Measurements from ENCODE around the gene TIGD4.
A peak's percentile ranks its signal among the peaks of the same experiment; 100 is the strongest.

Gene TIGD4

GRCh38 chr4:152779513-152780266 lies at the start of gene TIGD4, which contains the start of gene ARFIP1:
TIGD4 (minus strand) TSS chr4:152779730; CDS start chr4:152771004, 8,726 bp downstream.
ARFIP1 (plus strand) TSS chr4:152779954; CDS start chr4:152829634, 49,680 bp downstream.
- peak; percentile 87 for DNase-seq

- no peak for DNase-seq
These were observed 48.6 kb upstream of the TIGD4 start for GRCh38 chr4:152828122-152828521.

DNA sequence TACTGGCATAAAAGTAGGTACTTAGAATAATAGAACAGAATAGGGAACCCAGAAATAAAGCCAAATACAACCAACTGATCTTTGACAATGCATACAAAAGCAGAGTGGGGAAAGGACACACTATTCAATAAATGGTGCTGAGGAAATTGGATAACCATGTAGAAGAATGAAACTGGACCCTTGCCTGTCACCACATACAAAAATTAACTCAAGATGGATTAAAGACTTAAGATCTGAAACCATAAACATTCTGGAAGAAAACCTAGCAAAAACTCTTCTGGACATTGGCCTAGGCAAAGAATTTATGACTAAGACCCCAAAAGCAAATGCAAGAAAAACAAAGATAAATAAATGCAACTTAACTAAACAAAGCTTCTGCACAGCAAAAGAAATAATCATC lies 45.8 kb upstream of the TIGD4 start:
- DNase-seq = no peak

DNA sequence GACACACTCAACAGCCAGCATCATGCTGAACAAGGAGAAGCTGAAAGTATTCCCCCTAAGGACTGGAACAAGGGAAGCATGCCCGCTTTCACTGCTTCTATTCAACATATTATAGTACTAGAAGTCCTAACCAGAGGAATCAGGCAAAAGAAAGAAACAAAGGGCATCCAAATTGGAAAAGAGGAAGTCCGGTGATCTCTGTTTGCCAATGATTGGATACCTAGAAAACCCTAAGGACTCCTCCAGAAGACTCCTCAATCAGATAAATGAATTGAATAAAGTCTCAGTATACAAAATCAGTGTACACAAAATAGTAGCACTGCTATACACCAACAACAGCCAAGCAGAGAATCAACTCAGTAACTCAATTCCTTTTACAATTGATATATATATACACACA lies 45.0 kb upstream of the TIGD4 start:
- DNase-seq = no peak

GRCh38 chr4:152822323-152822722 lies 42.8 kb upstream of the TIGD4 start:
- no peak for DNase-seq

DNA sequence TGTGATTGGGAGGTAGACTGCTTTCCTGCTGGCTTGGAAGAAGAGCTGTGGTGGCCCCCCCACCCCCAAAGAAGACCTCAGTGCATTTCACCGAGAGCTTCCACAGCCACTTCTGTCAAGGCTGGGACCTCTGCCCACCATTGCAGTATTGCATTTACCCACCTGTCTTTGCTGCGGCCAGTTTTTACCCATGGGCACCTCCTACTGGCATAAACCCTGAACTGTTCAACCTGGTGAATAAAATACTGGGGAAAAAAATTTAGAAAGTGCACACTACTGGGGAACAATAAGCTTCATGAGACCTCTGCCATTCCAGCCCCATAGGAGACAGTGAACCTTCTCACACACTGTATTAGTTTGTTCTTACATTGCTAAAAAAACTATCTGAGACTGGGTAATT lies 40.5 kb upstream of the TIGD4 start:
- no peak for DNase-seq

DNA sequence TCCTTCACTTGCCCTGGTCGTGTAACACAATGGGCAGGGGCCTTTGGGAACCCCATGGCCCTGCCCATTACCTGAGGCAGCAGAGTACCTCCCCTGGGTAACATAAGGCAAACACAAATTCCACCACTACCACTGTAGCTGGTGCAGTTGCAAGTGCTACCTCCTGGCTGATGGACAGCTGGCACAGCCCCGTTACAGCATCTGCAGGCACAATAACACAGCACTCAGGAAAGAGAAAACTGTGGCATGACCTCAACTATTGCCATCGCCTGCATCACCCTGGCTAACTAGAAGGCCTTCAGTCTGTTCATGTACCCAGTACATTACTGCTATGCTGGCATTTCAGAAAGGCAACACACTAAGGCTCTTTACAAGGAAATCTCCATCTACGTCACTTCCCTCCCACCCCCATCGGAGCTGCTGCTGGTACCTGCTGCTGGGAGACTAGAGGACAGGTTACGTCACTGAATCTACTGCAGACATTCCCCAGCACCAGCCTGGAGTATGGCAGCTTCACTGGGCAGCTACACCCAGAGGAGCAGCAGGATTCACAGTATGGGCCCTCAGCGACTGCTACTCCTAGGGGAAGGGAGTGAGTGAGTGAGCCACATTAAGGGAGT lies 39.6 kb upstream of the TIGD4 start:
- no peak for DNase-seq

DNA sequence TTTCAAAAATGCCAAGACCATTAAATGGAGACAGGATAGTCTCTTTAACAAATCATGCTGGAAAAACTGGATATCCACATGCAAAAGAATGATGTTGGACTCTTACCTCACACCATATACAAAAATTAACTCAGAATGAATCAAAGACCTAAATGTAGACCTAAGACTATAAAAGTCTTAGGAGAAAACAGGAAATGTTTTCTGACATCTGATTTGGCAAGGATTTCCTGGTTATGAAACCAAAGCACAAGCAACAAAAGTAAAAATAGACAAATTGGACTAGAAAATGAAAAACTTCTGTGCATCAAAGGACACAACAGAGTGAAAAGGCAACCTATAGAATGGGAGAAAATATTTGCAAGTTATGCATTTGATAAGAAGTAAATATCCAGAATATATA lies 37.8 kb upstream of the TIGD4 start:
- no peak for DNase-seq

- DNase-seq = no peak
These were observed 35.5 kb upstream of the TIGD4 start for GRCh38 chr4:152815078-152815477.

DNA sequence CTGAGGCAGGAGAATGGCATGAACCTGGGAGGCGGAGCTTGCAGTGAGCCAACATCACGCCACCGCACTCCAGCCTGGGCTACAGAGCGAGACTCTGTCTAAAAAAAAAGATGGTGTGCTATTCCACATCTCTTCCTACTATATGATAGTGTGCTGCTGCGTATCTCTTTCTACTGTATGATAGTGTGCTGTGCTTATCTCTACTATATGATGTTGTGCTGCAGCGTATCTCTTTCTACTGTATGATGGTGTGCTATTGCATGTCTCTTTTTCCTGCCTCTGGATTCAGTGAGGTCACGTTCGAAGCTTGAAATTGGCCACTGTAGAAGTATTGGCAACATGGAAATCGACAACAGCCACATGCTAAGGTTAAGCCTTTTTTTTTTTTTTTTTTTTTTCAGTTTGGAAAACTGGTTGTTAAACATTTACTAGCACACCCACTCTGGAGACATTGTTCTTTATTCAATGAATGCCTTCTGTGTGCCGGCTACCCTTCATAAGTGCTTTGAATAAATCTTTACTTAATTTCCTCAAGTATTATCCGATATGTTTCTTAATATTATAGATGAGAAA lies 31.3 kb upstream of the TIGD4 start:
- no peak for DNase-seq

DNA sequence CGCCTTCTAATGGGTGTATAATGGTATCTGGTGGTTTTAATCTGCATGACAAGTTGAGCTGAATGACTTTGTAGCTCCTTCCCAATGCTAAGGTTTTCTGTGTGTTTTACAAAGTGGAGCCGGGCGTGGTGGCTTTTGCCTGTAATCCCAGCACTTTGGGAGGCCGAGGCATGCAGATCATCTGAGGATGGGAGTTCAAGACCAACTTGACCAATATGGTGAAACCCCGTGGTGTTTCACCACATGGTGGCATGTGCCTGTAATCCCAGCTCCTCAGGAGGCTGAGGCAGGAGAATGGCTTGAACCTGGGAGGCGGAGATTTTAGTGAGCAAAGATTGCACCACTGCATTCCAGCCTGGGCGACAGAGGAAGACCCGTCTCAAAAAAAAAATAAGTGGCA lies 29.1 kb upstream of the TIGD4 start:
- no peak for DNase-seq

GRCh38 chr4:152807294-152807829 lies 27.8 kb upstream of the TIGD4 start:
- peak; percentile 71 for DNase-seq

DNA sequence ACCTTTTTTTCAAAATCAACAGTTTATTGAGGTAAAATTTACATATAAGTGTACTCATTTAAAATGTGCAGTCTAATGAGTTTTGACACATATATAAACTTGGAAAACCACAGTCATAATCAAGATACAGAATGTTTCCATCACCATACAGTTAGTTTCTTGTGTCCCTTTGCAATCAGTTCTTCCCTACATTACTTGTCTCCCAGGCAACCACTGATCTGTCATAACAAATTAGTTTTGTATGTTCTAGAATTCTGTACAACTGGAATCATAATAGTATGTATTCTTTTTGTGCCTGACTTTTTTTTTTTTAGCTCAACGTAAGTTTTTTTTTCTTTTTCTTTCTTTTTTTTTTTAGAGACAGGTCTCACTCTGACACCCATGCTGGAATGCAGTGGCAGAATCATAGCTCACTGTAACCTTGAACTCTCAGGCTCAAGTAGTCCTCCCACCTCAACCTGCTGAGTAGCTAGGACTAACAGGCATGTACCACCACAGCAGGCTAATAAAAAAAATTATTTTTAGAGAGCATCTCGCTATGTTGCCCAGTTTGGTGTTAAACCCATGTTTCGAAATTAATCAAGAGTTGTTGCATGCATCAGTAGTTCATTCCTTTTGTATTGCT lies 27.1 kb upstream of the TIGD4 start:
- DNase-seq = no peak

GRCh38 chr4:152805818-152806217 lies 26.3 kb upstream of the TIGD4 start:
- DNase-seq = no peak

DNA sequence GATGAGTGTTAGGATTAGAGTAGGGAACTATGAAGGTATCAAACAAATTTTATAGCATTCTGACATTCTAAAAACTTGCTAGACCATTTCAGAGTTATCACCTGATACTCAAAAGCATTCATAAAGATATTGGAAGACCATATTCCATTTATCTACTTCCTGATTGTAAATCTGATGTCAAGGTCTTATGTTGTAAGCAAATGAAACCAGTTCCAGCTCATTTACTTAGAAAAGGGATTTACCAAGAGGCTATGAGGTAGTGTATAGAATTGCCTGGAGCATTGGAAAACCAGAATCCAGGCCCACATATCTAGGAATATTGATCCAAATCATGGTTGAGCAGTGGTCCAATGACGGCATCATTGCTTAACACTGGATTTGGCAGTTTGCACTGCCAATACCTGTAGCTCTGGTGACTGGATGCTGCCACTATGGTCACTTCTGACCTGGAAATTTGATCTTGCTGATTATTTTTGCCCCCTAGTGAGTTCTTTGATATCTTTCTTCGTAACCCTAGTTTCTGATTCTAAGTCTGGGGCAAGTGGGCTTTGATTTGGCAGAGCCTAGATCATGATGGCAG lies 25.6 kb upstream of the TIGD4 start:
- no peak for DNase-seq

GRCh38 chr4:152803541-152803940 lies 24.0 kb upstream of the TIGD4 start:
- no peak for DNase-seq

- DNase-seq = no peak
These were observed 16.4 kb upstream of the TIGD4 start for GRCh38 chr4:152795891-152796290.

DNA sequence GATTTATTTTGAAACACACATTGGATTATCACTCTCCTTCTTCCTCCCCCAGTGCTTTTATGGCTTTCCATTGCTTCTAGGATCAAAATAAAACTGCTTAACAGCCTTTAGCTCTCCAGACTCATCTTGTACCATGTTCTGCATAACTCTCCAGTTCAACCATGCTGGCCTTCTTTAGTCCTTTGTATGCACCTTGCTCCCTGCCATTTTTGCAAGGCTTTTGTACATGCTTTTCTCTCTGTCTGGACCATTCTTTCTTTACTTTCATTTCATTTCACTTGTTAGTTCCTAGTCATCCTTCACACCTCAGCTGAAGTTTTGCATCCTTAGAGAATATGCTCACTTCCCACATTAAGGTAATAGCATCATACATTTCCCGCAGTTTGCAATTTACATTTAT lies 7.1 kb upstream of the TIGD4 start:
- no peak for DNase-seq

- no peak for DNase-seq
These were observed 6.4 kb upstream of the TIGD4 start for GRCh38 chr4:152785639-152786615.

- DNase-seq = peak; percentile 24
These were observed 5.2 kb upstream of the TIGD4 start for GRCh38 chr4:152784490-152785350.

- DNase-seq = peak; percentile 1
These were observed 793 bp upstream of the TIGD4 start for GRCh38 chr4:152780267-152780778.

Data from HCEC 1CT (cell line).